Measurements from ENCODE around the gene SMIM31.

DNA sequence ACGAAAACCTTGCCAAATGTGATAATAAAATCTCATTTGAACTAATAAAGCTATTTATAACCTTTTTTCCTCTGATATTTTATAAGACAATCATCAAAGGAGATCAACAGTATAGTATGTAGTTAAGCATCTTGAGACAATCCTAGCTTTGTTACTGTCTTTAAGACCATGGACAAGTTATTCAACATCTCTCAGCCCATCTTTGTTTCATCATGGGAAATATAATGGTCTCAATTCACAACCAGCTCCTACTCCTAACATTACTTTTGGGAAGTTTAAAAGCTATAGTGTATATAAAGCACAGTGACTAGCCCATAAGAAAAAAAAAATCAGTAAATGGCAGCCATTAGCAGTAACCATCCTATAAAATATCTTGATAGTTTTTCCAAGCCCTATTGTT, 65.4 kb downstream of the SMIM31 start:
- TF ChIP-seq, protein P1, sequence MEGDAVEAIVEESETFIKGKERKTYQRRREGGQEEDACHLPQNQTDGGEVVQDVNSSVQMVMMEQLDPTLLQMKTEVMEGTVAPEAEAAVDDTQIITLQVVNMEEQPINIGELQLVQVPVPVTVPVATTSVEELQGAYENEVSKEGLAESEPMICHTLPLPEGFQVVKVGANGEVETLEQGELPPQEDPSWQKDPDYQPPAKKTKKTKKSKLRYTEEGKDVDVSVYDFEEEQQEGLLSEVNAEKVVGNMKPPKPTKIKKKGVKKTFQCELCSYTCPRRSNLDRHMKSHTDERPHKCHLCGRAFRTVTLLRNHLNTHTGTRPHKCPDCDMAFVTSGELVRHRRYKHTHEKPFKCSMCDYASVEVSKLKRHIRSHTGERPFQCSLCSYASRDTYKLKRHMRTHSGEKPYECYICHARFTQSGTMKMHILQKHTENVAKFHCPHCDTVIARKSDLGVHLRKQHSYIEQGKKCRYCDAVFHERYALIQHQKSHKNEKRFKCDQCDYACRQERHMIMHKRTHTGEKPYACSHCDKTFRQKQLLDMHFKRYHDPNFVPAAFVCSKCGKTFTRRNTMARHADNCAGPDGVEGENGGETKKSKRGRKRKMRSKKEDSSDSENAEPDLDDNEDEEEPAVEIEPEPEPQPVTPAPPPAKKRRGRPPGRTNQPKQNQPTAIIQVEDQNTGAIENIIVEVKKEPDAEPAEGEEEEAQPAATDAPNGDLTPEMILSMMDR (IDR thresholded peaks at IDR 0.05): no peak
- no peak for TF ChIP-seq ZFX (IDR thresholded peaks at IDR 0.05; ENCODE audit: borderline replicate concordance)
